Stimulated activated CD8-positive, alpha-beta memory T cell treated with anti-CD3 and anti-CD28 coated beads, Interleukin-2, amount 100 ng/mL, for 1 hour (primary cell): ENCODE results near the gene PRSS23.
"Not testable (repeated sequence)": the region's sequence is repeated elsewhere in the genome, so short reads cannot be mapped to it uniquely, and the experiment has no call there.

Experiments used
- DNase-seq, 2 donors: peaks; one replicate each; pipeline ENCODE4 v3.0.0-alpha.2; 2020; ENCODE audit warnings: low read depth in 2 of 2

Gene PRSS23

GRCh38 chr11:86814775-86815174 lies 14.4 kb downstream of the PRSS23 start:
- no peak for DNase-seq

DNA sequence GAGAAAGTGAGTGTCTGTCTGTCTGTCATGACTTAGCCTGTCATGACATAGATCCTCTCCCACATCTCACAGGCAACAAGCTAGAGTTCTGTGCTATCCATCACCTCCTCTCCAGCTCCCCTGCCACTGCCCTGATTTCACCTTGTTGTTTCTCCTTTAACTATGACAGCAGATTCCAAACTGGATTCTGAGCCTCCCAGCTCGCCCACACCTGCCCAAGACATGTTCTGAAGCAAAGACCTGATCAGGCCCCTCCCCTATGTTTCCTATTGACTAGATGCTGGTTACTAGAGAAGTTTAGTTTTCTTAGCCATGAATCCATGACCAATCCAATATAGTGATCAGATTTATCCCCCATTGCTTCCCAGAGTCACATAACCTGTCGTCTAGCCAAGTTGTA lies 15.4 kb downstream of the PRSS23 start:
- no peak for DNase-seq

GRCh38 chr11:86816251-86816726 lies 15.9 kb downstream of the PRSS23 start:
- DNase-seq: no peak

DNA sequence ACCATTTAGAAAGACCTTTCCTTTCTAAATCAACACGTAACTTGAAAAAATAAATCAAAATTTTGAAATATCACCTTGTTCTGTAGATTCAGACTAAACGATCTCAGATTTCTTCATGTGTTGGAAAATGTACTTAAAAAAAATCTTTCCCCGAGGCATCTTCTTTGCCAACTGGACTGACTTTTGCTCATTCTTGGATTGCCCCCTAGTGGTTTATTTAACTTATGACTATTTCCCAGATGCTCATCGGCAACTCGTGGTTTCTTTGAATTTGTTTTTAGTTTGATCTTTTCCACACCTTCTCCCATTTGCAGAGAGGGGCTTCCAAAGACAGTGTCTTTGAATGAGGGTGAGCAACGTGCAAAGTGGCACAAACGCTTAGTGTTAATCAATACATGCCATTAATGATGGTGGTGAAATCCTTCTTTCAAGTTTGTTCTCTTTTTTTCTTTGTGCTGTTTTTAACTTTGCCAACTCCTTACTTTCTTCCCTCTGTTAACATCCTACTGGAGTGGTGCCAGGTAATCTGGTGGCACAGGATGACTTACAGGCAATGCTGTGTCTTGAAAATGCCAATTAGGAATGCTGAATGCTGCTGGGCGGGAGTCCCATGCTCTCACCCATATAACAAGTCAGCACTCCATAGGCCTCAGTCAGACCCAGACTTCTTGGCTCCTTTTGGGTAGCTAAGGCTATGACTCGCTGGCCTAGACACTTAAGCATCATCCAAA lies 18.3 kb downstream of the PRSS23 start:
- DNase-seq: no peak

GRCh38 chr11:86824139-86824538 lies 23.8 kb downstream of the PRSS23 start:
- not testable (repeated sequence) for DNase-seq

GRCh38 chr11:86834376-86834775 lies 34.0 kb downstream of the PRSS23 start:
- not testable (repeated sequence) for DNase-seq

DNA sequence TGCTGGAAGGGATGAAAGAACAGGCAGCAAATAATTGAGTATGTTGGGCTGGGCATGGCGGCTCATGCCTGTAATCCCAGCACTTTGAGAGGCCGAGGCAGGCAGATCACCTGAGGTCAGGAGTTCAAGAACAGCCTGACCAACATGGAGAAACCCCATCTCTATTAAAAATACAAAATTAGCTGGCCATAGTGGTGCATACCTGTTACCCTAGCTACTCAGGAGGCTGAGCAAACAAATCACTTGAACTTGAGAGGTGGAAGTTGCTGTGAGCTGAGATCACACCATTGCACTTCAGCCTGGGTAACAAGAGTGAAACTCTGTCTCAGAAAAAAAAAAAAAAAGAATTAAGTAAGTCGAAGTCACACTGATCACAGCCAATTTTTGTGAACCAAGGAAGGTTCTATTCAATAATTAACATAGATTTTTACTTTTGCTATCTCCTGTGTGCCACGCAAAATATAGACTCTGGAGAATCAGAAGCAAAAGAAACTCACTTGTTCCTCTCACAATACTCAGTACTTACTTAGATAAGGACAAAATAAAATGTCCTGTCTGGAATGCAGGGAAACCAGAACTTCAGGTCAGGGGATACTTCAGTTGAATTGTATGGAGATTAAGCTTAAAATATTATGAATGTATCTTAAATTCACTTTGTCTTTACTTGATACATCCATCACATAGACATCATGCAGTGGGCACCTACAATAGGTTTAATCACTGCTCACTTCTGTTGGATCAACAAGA lies 44.6 kb downstream of the PRSS23 start:
- DNase-seq: not testable (repeated sequence)

GRCh38 chr11:86848132-86848531 lies 47.8 kb downstream of the PRSS23 start:
- DNase-seq: no peak

- DNase-seq: no peak
Measured at GRCh38 chr11:86849679-86850078, 49.3 kb downstream of the PRSS23 start.
